B cell (primary cell): ENCODE data around the gene FDX1. TPM values are rescaled to one million over a fixed set of nuclear protein-coding genes. Genes with fewer than 3 reads are reported as not detected.

Experiments
- ATAC-seq: fragments of 200-7000 bp; cut with Tn5 transposase; one replicate; pipeline ENCODE4 v1.10.0; 2021; ENCODE audit warnings: low read depth, mild to moderate bottlenecking, moderate number of reproducible peaks, moderate library complexity
- CTCF ChIA-PET: fragments of 350-600 bp; sonication (Branson Sonifier 250); formaldehyde crosslinking; loops from one replicate; lab custom pipeline; 2021; ENCODE audit warnings: antibody characterized with exemption, inconsistent platforms; lab: Charles Lee
- POLR2A ChIA-PET: fragments of 350-600 bp; sonication (Branson Sonifier 250); formaldehyde crosslinking; loops from one replicate; lab custom pipeline; 2021; ENCODE audit warnings: antibody characterized with exemption; lab: Charles Lee
- DNase-seq: peaks from one replicate; pipeline ENCODE4 v3.0.0; 2013
- H2AFZ ChIP-seq: 2 replicates; pipeline ENCODE4 v1.6.1; 2012; ENCODE audit warnings: mild to moderate bottlenecking, low read depth, low read length; ENCODE audit not compliant: insufficient read depth, poor library complexity, severe bottlenecking
- H3K27ac ChIP-seq, 2 donors: 1 replicate in 1 of 2; 2 replicates in 1 of 2; pipeline ENCODE4 v1.5.1; 2012 to 2013; ENCODE audit warnings: low read length in 2 of 2, mild to moderate bottlenecking in 2 of 2, moderate library complexity in 1 of 2
- H3K27me3 ChIP-seq, 4 experiments: fragments of 200-600 bp in 1 of 4; sonication (generic) in 1 of 4; replicated peaks in 1 of 4; 1 replicate in 2 of 4; 2 replicates in 2 of 4; pipeline versions ENCODE4 v1.6.1 to v1.7.0; 2013 to 2016; ENCODE audit warnings: low read length in 3 of 4, mild to moderate bottlenecking in 2 of 4, mixed read lengths in 1 of 4, moderate library complexity in 1 of 4; ENCODE audit not compliant: insufficient read depth in 4 of 4, control insufficient read depth in 3 of 4; ENCODE audit errors: control extremely low read depth in 1 of 4
- H3K36me3 ChIP-seq, 2 experiments: replicated peaks in 1 of 2; 1 replicate in 1 of 2; 2 replicates in 1 of 2; pipeline versions ENCODE4 v1.6.1 to v1.7.1; 2013; ENCODE audit warnings: low read length in 1 of 2; ENCODE audit not compliant: insufficient read depth in 2 of 2, control insufficient read depth in 1 of 2; ENCODE audit errors: control extremely low read depth in 1 of 2, extremely low read depth in 1 of 2
- H3K4me1 ChIP-seq, 2 donors: fragments of 200-600 bp in 1 of 2; sonication (generic) in 1 of 2; 1 replicate in 1 of 2; 2 replicates in 1 of 2; pipeline versions ENCODE4 v1.5.1 to v1.6.1; 2013 to 2017; ENCODE audit warnings: low read length in 2 of 2; ENCODE audit not compliant: control insufficient read depth in 2 of 2, insufficient read depth in 2 of 2
- H3K4me2 ChIP-seq: replicated peaks from 2 replicates; pipeline ENCODE3; 2012; ENCODE audit warnings: mild to moderate bottlenecking, low read depth, low read length; ENCODE audit not compliant: poor library complexity, severe bottlenecking
- H3K4me3 ChIP-seq, 5 experiments: fragments of 200-600 bp in 1 of 5; sonication (generic) in 1 of 5; 1 replicate in 3 of 5; 2 replicates in 2 of 5; pipeline versions ENCODE4 v1.5.1 to v1.7.0; 2011 to 2016; ENCODE audit warnings: low read length in 4 of 5, mild to moderate bottlenecking in 4 of 5, low read depth in 2 of 5, control low read depth in 1 of 5, moderate library complexity in 1 of 5; ENCODE audit not compliant: insufficient read depth in 1 of 5; ENCODE audit errors: control extremely low read depth in 1 of 5, extremely low read depth in 1 of 5
- H3K79me2 ChIP-seq: fragments of 200-600 bp; sonication (generic); one replicate; pipeline ENCODE4 v1.6.0; 2016; ENCODE audit warnings: low read length; ENCODE audit not compliant: control insufficient read depth, insufficient read depth
- H3K9ac ChIP-seq: fragments of 200-600 bp; sonication (generic); 2 replicates; pipeline ENCODE4 v1.6.1; 2017; ENCODE audit warnings: mild to moderate bottlenecking, low read length, moderate library complexity
- H3K9me3 ChIP-seq, 3 donors: one replicate each; pipeline versions ENCODE4 v1.6.1 to v1.7.1; 2013; ENCODE audit warnings: low read length in 2 of 3; ENCODE audit not compliant: control insufficient read depth in 2 of 3, insufficient read depth in 1 of 3; ENCODE audit errors: control extremely low read depth in 1 of 3
- H4K20me1 ChIP-seq: 2 replicates; pipeline ENCODE4 v1.6.0; 2012; ENCODE audit warnings: mild to moderate bottlenecking, low read length; ENCODE audit not compliant: insufficient read depth, control insufficient read depth, poor library complexity, severe bottlenecking
- H3K27ac Mint-ChIP-seq: one replicate; pipeline ENCODE4 v1.8.0; 2021; ENCODE audit warnings: mixed read lengths
- H3K27me3 Mint-ChIP-seq: one replicate; pipeline ENCODE4 v1.8.0; 2021; ENCODE audit warnings: mixed read lengths
- H3K4me1 Mint-ChIP-seq: one replicate; pipeline ENCODE4 v1.8.0; 2021; ENCODE audit warnings: mixed read lengths
- H3K4me3 Mint-ChIP-seq: one replicate; pipeline ENCODE4 v1.8.0; 2021; ENCODE audit warnings: mixed read lengths
- H3K9me3 Mint-ChIP-seq: one replicate; pipeline ENCODE4 v1.8.0; 2022; ENCODE audit warnings: mixed read lengths; ENCODE audit not compliant: insufficient read depth
- EZH2 ChIP-seq: IDR thresholded peaks from 2 replicates; pipeline ENCODE4 v1.6.1; 2012; ENCODE audit warnings: borderline replicate concordance, low read depth, mild to moderate bottlenecking, moderate library complexity, low read length; ENCODE audit not compliant: insufficient read depth, poor library complexity, severe bottlenecking
- WGBS: methylation state at CpG from one replicate; pipeline ENCODE4 v1.1.5; 2013; ENCODE audit warnings: missing lambda C conversion rate; ENCODE audit not compliant: insufficient coverage; 5-methylcytosine and 5-hydroxymethylcytosine counted together
- intact Hi-C: fragments of 100-400 bp; cut with micrococcal nuclease; formaldehyde crosslinking; loops from one replicate; pipeline ENCODE4 v1.10.0; 2022
- polyA plus RNA-seq: library from polyadenylated mRNA; depleted of rRNA; stranded (reverse); fragments of >200 nt; gene quantifications from 2 replicates; pipeline ENCODE4 v1.2.3, GENCODE V29; 2012
- total RNA-seq, 2 donors: library from RNA; stranded (reverse); fragments of 120-200 nt in 1 of 2; gene quantifications; 1 replicate in 1 of 2; 2 replicates in 1 of 2; pipeline versions ENCODE4 v1.2.3 to v1.2.4, GENCODE V29; 2013 to 2022
- TF ChIP-seq, protein P1 (sequence below): fragments of 200-600 bp; IDR thresholded peaks from one replicate; pipeline ENCODE4 v1.8.0; 2022; ENCODE audit warnings: antibody characterized with exemption, mild to moderate bottlenecking

FDX1 gene
- total and polyA plus RNA-seq, 2 donors (not counting 1 experiment from before 2014, with no cell fraction given): 3.5 to 11.2 TPM

DNA sequence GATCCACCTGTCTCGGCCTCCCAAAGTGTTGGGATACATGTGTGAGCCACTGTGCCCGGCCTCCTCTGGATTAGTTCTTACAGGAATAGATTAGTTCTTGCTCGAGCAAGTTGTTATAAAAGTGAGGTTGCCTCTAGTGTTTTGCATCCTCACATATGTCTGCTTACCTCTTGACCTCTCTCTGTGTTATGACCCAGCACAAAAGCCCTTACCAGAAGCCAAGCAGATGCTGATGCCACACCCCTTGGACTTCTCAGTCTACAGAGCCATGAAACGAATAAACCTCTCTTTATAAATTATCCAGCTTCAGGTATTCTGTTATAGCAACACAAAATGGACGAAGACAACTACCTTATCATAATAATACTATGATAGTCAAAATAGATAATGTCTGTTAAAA, 22.4 kb upstream of the FDX1 start:
- Histone ChIP-seq H3K27ac (no peak overlapping the region), H3K4me3 (no peak overlapping the region), H3K9ac (no peak overlapping the region), H3K4me2 (no peak overlapping the region), H3K9me3 (peaks cover 0 to 12% (median 0%) of the 10 kb centered on the region in 3 donors), H3K27me3 (no peaks in the 10 kb centered on the region), H3K79me2 (no peaks in the 10 kb centered on the region), H4K20me1 (no peaks in the 10 kb centered on the region), H3K4me1 (no peaks in the 10 kb centered on the region), H3K36me3 (no peaks in the 10 kb centered on the region), H2AFZ (no peak overlapping the region)
- ChIA-PET POLR2A (no interaction called here), CTCF (no interaction called here)
- Mint-ChIP-seq H3K27me3 (peaks cover 15% of the 10 kb centered on the region), H3K27ac (no peak overlapping the region), H3K4me1 (no peaks in the 10 kb centered on the region), H3K4me3 (no peak overlapping the region), H3K9me3 (no peaks in the 10 kb centered on the region)
- TF ChIP-seq, protein P1, sequence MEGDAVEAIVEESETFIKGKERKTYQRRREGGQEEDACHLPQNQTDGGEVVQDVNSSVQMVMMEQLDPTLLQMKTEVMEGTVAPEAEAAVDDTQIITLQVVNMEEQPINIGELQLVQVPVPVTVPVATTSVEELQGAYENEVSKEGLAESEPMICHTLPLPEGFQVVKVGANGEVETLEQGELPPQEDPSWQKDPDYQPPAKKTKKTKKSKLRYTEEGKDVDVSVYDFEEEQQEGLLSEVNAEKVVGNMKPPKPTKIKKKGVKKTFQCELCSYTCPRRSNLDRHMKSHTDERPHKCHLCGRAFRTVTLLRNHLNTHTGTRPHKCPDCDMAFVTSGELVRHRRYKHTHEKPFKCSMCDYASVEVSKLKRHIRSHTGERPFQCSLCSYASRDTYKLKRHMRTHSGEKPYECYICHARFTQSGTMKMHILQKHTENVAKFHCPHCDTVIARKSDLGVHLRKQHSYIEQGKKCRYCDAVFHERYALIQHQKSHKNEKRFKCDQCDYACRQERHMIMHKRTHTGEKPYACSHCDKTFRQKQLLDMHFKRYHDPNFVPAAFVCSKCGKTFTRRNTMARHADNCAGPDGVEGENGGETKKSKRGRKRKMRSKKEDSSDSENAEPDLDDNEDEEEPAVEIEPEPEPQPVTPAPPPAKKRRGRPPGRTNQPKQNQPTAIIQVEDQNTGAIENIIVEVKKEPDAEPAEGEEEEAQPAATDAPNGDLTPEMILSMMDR: no peak
- no peak for TF ChIP-seq EZH2
- intact Hi-C loops: no loop called here
- WGBS: 78% methylated on average over 3 of the region's 5 CpGs
- DNase-seq: no peak
- no peak for ATAC-seq

DNA sequence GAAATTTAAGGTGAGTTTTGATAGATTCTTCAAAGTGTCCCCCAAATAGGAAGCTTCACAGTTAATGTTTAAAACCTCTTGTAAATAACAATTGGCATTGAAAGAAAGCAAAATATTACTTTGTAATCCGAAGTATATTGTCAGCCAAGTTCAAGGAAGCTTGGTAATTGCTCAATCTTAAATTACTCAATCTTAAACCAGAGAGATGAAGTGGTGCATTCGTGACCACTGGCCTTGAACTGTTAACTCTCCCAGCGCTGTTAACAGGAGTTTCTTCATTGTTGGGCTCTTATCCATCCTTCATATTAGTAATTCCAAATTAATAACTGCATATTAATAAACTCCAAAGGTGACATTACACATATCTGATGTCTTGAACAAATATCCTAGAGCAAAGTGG, 20.6 kb upstream of the FDX1 start:
- Histone ChIP-seq H3K79me2 (no peaks in the 10 kb centered on the region), H3K36me3 (no peaks in the 10 kb centered on the region), H2AFZ (no peak overlapping the region), H3K4me3 (no peak overlapping the region), H3K4me1 (no peaks in the 10 kb centered on the region), H4K20me1 (no peaks in the 10 kb centered on the region), H3K27ac (no peak overlapping the region), H3K9me3 (peaks cover 0 to 12% (median 0%) of the 10 kb centered on the region in 3 donors), H3K4me2 (no peak overlapping the region), H3K27me3 (no peaks in the 10 kb centered on the region), H3K9ac (no peak overlapping the region)
- Mint-ChIP-seq H3K4me3 (no peak overlapping the region), H3K27ac (no peak overlapping the region), H3K9me3 (no peaks in the 10 kb centered on the region), H3K4me1 (no peaks in the 10 kb centered on the region), H3K27me3 (peaks cover 15% of the 10 kb centered on the region)
- ATAC-seq: no peak
- POLR2A ChIA-PET: no interaction called here
- WGBS: 67% methylated on average over 2 of the region's 3 CpGs
- CTCF ChIA-PET: no interaction called here
- DNase-seq: no peak
- intact Hi-C loops: no loop called here
- TF ChIP-seq, protein P1: no peak
- TF ChIP-seq EZH2: no peak
